Activated CD4-positive, alpha-beta T cell treated with anti-CD3 and anti-CD28 coated beads, Interleukin-2, Interleukin-4, amounts not matched to agents 100 ng/mL and 50 ng/mL, durations not matched to agents 16 hours and 8 hours (primary cell): ENCODE results near the gene SLX1B.
"Not testable (repeated sequence)": the region's sequence is repeated elsewhere in the genome, so short reads cannot be mapped to it uniquely, and the experiment has no call there.

Experiments used
- DNase-seq: peaks from one replicate; pipeline ENCODE4 v3.0.0-alpha.2; 2020; ENCODE audit warnings: low spot score

The SLX1B gene

DNA sequence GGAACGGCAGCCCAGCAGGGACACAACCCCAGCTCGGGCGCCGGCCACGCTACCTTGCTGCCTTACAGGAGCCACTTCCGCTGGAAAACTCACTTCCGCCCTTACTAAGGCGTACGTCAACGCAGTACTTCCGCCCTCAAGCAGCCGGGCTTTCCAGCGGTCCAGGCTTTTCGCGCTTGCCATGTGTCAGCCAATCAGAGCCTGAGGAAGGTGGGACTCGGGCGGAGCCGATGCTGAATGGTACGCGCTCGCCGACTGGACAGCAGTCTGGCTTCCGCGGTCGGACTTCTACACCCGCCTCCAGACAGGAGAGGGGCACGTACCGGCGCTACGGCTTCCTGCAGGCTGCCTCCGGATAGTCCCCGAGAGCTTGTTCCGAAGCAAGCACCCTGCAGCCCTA, at the start of gene SLX1B, which contains the start of gene BOLA2:
Gene SLX1B, plus strand, starts transcription at position 265 of the 400 bp plus-strand sequence.
Gene BOLA2, minus strand, starts transcription at position 83 of the 400 bp plus-strand sequence. CDS start 98 bp downstream, outside the sequence.
- not testable (repeated sequence) for DNase-seq

DNA sequence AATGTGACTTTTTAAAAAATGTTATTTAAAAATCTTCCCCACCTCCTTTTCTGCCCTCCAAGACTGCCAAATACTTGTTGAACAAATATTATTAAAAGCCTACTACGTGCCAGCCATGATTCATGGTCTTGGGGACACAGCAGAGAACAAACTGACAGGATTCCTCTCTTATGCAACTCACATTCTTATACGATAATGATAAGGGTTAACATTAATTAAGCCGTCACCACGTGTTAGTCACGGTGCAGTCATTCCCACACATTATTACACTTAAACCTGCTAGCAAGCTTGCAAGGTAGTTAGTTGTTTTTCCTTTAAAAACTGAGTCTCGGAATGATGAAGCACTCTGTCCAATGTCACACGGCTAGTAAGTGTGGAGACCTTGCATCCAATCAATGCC, 49.1 kb upstream of the SLX1B start:
- not testable (repeated sequence) for DNase-seq

DNA sequence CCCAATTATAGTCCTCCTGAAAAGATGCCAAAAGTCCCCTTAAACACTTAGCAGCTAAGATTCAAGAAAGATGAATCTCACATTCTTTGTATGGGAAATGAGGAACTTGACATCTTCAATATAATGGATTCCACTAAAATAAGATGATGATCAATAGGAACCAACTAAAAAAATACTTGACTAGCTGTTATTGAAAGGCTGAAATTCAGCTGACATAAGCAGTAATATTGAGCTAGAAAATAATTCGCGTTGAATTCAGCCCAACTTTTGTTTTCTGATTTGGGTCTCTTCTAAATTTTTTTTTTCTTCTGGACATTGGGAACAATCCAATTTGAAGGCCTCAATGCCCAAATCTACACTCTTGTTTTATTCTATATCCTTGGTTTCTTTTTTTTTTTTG, 30.7 kb upstream of the SLX1B start:
- DNase-seq = not testable (repeated sequence)

GRCh38 chr16:29425390-29425789, 28.9 kb upstream of the SLX1B start:
- not testable (repeated sequence) for DNase-seq

DNA sequence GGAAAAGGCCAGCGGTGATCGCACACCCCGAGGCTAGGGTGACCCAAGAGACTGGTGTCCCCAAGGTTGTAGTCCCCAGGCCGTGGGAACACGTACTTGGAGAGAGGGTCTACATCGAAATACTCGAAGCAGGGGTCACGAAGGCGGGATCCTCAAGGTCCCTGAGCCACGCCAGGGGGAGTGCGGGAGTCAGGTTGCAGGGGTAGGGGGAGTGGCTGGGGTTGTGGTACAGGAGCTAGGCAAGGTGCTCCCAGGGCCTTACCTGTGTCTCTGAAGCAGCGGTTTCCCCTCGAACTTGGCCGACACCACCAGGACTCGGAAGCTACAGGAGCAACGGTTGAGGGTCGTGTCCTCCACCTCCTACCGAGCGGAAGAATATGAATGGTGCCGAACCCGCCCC, 579 bp upstream of the SLX1B start:
- DNase-seq = not testable (repeated sequence)

DNA sequence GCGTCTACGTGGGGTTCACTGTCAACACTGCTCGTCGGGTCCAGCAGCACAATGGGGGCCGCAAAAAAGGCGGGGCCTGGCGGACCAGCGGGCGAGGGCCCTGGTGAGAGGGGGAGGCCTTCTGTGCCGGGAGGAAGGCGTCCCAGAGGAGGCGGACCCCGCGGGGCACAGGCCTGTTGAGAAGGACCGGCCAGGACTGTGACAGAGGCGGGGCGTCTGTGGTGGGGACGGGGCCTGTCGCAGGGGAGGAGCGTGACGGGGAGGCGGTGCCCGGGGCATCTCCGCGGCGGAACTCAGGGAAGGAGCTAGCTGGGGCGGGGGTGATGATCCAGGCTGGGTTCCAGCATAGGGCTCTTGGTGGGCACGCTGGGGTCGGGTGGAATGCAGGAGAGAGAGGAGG, 495 bp downstream of the SLX1B start:
- not testable (repeated sequence) for DNase-seq

DNA sequence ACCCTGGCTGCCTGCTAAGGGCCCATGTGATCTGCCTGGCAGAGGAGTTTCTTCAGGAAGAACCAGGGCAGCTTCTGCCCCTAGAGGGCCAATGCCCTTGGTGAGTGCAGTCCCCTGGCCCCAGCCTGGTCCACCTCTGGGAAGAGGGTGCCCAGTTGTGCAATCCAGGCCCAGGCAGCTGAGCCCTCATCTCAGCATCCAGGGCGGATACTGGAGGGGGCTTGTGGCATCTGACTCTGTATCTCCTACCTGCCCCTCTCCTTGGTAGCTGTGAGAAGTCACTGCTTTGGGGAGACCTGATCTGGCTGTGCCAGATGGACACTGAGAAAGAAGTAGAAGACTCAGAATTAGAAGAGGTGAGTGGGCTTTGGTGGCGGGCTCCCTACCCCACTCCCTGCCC, 3.3 kb downstream of the SLX1B start:
- DNase-seq = not testable (repeated sequence)

- not testable (repeated sequence) for DNase-seq
Measured at GRCh38 chr16:29459706-29460646, 5.6 kb downstream of the SLX1B start, which contains the start of gene SULT1A4. Gene SULT1A4 (plus strand): TSS chr16:29459913. CDS start chr16:29461386, 1,473 bp downstream.

- not testable (repeated sequence) for DNase-seq
Measured at GRCh38 chr16:29460647-29461030, 6.3 kb downstream of the SLX1B start.

GRCh38 chr16:29465985-29466824, 11.9 kb downstream of the SLX1B start:
- not testable (repeated sequence) for DNase-seq

GRCh38 chr16:29466904-29467303, 12.6 kb downstream of the SLX1B start:
- not testable (repeated sequence) for DNase-seq

DNA sequence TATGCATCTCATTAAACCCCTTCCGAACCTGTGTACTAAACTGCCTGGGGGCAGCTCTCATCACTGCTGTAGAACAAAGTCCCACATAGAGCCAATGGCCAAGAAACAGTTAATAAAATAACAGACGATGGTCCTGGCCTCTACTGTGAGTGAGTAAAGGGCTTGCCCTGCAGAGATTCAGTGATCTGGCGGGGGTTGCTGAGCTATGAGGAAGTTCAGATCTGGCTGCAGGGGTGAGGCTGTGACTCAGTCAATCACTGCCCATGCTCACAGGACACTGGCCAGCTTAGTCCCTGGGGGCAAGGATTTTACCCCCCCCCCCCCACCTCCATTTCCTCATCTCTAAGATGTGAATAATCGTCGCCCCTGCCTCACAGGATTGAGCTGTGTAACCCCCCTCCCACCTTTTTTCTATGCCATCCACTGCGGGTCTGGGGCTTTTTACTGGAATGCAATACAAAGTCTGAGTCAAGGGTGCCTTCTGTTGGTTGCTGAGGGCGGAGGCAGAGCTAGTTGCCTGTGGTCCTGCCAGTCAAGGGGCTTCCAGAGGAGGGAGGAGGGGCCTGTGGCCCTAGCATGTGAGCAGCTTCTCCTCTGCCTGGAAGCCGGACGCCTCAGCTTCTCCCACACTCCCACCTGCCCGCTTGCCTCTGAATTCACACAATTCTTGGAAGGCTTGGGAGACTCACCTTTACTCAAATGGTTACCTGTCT, 13.5 kb downstream of the SLX1B start:
- not testable (repeated sequence) for DNase-seq

DNA sequence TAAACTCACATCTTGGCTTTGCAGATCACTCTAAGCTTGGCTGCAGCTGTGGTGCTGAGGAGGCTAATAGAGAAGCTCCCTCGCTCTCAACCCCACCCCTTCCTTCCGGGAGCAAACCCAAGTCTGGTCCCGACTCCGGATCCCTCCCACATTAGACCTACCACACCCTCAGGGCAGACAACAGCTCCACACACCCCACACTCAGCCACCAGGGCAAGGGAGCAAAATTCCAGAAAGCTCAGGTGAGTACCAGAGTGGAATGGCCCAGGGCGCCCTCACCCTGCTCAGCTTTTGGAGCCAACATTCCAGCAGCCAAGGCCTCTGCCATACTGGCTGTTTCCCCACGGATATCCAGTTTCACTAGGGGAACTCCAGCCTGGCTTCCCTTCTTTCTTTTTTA, 15.3 kb downstream of the SLX1B start:
- peak; percentile 21 for DNase-seq

DNA sequence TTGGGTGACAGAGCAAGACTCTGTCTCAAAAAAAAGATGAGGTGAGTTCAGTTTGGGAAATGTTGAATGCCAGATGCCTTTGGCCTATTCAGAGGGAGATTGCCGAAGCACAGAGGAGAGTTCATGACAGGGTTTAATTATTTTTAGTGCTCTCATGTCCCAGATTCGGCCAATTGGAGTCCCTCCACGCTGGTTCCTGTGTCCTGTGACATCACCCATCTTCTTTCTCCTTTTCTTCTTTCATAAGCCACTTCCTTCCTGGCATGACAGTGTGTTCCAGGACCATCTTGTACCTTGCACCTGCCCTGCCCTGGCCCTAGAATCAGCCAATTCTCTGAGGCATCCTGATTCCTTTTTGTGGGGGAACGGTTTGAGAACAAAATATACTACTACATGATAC, 17.7 kb downstream of the SLX1B start:
- not testable (repeated sequence) for DNase-seq

- DNase-seq = not testable (repeated sequence)
Measured at GRCh38 chr16:29482276-29482675, 27.9 kb downstream of the SLX1B start.

DNA sequence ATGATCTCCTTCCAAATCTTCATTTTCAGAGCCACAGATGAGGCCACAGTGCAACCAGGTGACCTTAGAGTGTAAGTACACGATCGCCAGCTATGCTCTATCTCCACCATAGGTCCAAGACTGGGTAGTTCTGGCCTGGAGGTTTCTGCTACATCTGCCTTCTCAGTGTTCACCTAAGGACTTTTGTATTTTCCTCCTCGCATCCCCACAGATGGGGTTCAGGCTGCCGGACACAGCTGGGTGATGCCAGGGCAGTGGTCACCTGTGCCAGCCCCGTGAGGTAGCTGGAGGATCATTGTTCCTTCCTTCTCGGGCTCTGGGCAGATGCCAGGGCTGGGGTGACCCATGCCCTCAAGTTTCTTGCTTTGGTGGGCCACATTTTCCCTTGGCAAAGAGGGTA, 52.0 kb downstream of the SLX1B start, which contains the start of gene NPIPB12:
Gene NPIPB12, minus strand, starts transcription at position 101 of the 400 bp plus-strand sequence.
- DNase-seq = not testable (repeated sequence)
